Trophoblast cell (in vitro differentiated cells and primary cell): ENCODE measurements around the gene NAXD.

Experiments
- DNase-seq, 2 donors: peaks; one replicate each; pipeline ENCODE4 v3.0.0-alpha.2; 2016
- H2AFZ ChIP-seq: 2 replicates; pipeline ENCODE4 v1.6.1; 2013; ENCODE audit warnings: low read length, moderate library complexity, mild to moderate bottlenecking; ENCODE audit not compliant: insufficient read depth, poor library complexity
- H2AK5ac ChIP-seq: 2 replicates; pipeline ENCODE4 v1.6.1; 2013; ENCODE audit warnings: mild to moderate bottlenecking, low read length
- H2BK120ac ChIP-seq: 2 replicates; pipeline ENCODE4 v1.6.1; 2013; ENCODE audit warnings: low read length, mild to moderate bottlenecking, moderate library complexity; ENCODE audit not compliant: insufficient read depth, poor library complexity
- H2BK12ac ChIP-seq: 2 replicates; pipeline ENCODE4 v1.6.1; 2013; ENCODE audit warnings: mild to moderate bottlenecking, low read length, moderate library complexity
- H2BK5ac ChIP-seq: 2 replicates; pipeline ENCODE4 v1.6.1; 2013; ENCODE audit warnings: low read length, low read depth, moderate library complexity, mild to moderate bottlenecking; ENCODE audit not compliant: poor library complexity
- H3K14ac ChIP-seq: 2 replicates; pipeline ENCODE4 v1.6.1; 2013; ENCODE audit warnings: mild to moderate bottlenecking, low read length
- H3K18ac ChIP-seq: 2 replicates; pipeline ENCODE4 v1.6.1; 2013; ENCODE audit warnings: mild to moderate bottlenecking, low read length
- H3K23ac ChIP-seq: 2 replicates; pipeline ENCODE4 v1.6.1; 2013; ENCODE audit warnings: low read length
- H3K27ac ChIP-seq: 2 replicates; pipeline ENCODE4 v1.5.1; 2013; ENCODE audit warnings: low read depth, mild to moderate bottlenecking, inconsistent platforms, low read length, moderate library complexity
- H3K27me3 ChIP-seq: 2 replicates; pipeline ENCODE4 v1.6.1; 2013; ENCODE audit warnings: inconsistent platforms, mild to moderate bottlenecking, low read length, moderate library complexity; ENCODE audit not compliant: insufficient read depth
- H3K36me3 ChIP-seq, 2 experiments: 1 replicate in 1 of 2; 2 replicates in 1 of 2; pipeline ENCODE4 v1.6.1; 2013; ENCODE audit warnings: low read length in 2 of 2, mild to moderate bottlenecking in 2 of 2, moderate library complexity in 1 of 2; ENCODE audit not compliant: insufficient read depth in 2 of 2, control insufficient read depth in 1 of 2
- H3K4ac ChIP-seq: 2 replicates; pipeline ENCODE4 v1.6.1; 2013; ENCODE audit warnings: low read depth, mild to moderate bottlenecking, low read length, moderate library complexity
- H3K4me1 ChIP-seq, 2 experiments: 1 replicate in 1 of 2; 2 replicates in 1 of 2; pipeline ENCODE4 v1.6.1; 2013; ENCODE audit warnings: low read length in 2 of 2, mild to moderate bottlenecking in 2 of 2, moderate library complexity in 1 of 2; ENCODE audit not compliant: insufficient read depth in 2 of 2, control insufficient read depth in 1 of 2
- H3K4me2 ChIP-seq: 2 replicates; pipeline ENCODE4 v1.6.1; 2013; ENCODE audit warnings: inconsistent platforms, mild to moderate bottlenecking, low read length, moderate library complexity
- H3K4me3 ChIP-seq: 2 replicates; pipeline ENCODE4 v1.5.1; 2013; ENCODE audit warnings: mild to moderate bottlenecking, low read depth, low read length, inconsistent platforms
- H3K79me1 ChIP-seq: one replicate; pipeline ENCODE4 v1.6.1; 2013; ENCODE audit warnings: low read length
- H3K79me2 ChIP-seq: 2 replicates; pipeline ENCODE4 v1.6.1; 2013; ENCODE audit warnings: low read length, mild to moderate bottlenecking; ENCODE audit not compliant: control insufficient read depth, insufficient read depth, poor library complexity
- H3K9ac ChIP-seq: 2 replicates; pipeline ENCODE4 v1.6.1; 2013; ENCODE audit warnings: mild to moderate bottlenecking, low read length
- H3K9me3 ChIP-seq: 2 replicates; pipeline ENCODE4 v1.6.1; 2013; ENCODE audit warnings: low read depth, mild to moderate bottlenecking, control low read depth, inconsistent platforms, low read length; ENCODE audit not compliant: insufficient read depth
- H4K12ac ChIP-seq: 2 replicates; pipeline ENCODE4 v1.6.1; 2013; ENCODE audit warnings: low read depth, mild to moderate bottlenecking, low read length, moderate library complexity
- H4K8ac ChIP-seq: 2 replicates; pipeline ENCODE4 v1.6.1; 2013; ENCODE audit warnings: low read depth, mild to moderate bottlenecking, low read length, moderate library complexity
- H4K91ac ChIP-seq: one replicate; pipeline ENCODE4 v1.6.1; 2013; ENCODE audit warnings: low read depth, mild to moderate bottlenecking, low read length, moderate library complexity
- WGBS: extraction: QIAGEN DNeasy Blood & Tissue Kit; methylation state at CpG from one replicate; pipeline ENCODE4 v1.1.7; 2013; ENCODE audit warnings: missing lambda C conversion rate; ENCODE audit not compliant: insufficient read length, insufficient coverage; ENCODE audit errors: extremely low coverage; 5-methylcytosine and 5-hydroxymethylcytosine counted together

NAXD gene

DNA sequence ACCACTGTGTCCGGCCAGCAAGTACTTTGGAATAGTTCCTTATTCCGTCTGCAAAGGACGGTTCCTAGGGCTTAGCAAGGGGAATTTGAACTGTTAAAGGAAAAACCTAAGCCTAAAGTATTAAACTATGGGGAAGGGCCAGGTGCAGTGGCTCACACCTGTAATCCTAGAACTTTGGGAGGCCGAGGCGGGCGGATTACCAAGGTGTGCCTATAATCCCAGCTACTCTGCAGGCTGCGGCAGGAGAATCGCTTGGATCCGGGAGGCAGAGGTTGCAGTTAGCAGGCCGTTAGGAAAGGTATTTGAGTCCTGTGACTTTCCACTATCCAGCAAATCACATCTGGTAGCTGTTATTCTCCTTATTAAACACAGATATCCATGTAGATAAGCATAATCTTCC is 44.5 kb upstream of the NAXD start:
- Histone ChIP-seq H3K9me3 (peaks cover 1% of the 10 kb centered on the region), H3K79me1 (peaks cover 22% of the 10 kb centered on the region), H2AK5ac (no peak overlapping the region), H3K23ac (no peak overlapping the region), H3K27ac (no peak overlapping the region), H2BK120ac (no peak overlapping the region), H3K14ac (no peak overlapping the region), H3K4ac (no peak overlapping the region), H2AFZ (no peak overlapping the region), H3K27me3 (no peaks in the 10 kb centered on the region), H4K91ac (peak overlapping the region; percentile 21), H3K4me1 (peaks cover 15 to 28% of the 10 kb centered on the region in 2 experiments), H3K79me2 (no peaks in the 10 kb centered on the region), H4K12ac (no peak overlapping the region), H3K4me3 (no peak overlapping the region), H4K8ac (no peak overlapping the region), H3K4me2 (no peak overlapping the region), H3K36me3 (no peaks in the 10 kb centered on the region), H3K18ac (no peak overlapping the region), H2BK12ac (no peak overlapping the region), H2BK5ac (no peak overlapping the region), H3K9ac (no peak overlapping the region)
- DNase-seq: no peak
- no CpG with 5 or more reads among the region's 10 CpGs for WGBS

DNA sequence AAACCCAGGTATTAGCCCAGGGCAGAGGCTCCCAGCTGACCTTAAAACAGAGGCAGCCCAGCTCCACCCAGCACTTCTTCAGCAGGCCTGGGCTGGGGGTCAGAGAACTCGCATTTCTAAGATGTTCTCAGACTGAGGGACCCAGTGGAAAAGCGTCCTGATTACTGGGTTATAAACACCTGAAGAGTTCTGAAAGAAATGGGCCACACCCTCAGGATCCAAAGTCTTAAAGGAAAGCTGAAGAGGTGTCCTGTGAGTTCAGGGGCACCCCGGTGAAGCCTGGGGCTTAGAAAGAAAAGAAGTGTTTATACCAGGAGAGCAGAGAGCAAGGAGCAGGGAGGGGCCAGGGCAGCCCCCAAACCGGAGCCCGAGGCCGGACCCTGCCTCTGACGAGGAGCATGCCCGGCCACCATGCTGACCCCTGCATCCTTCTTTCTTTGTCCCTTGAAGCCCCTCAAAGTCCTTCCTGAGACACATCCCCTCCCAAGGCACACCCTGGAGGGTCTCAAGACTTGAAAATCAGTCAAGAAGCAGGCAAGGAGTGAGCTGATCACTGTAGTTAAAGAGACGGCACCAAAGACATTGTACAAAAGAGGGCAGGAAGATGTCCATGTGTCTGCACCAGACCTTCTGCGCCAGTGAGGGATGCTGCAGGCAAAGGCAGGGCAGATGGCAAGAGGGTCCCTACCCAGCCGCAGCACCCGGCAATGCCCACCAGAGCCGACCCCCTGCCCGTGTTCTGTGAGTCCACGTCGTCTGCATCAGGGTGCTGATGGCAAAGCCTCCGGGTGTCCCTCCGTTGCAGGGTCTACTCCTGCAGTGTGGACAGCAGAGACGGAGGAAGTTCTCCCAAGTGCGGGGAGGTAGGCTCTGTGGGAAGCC is 43.2 kb upstream of the NAXD start:
- Histone ChIP-seq H3K36me3 (no peaks in the 10 kb centered on the region), H2AFZ (no peak overlapping the region), H2AK5ac (peak overlapping the region; percentile 48), H3K4me1 (peaks cover 15 to 28% of the 10 kb centered on the region in 2 experiments), H2BK5ac (no peak overlapping the region), H3K79me1 (peaks cover 22% of the 10 kb centered on the region), H3K18ac (peak overlapping the region; percentile 19), H3K27me3 (no peaks in the 10 kb centered on the region), H3K23ac (no peak overlapping the region), H4K8ac (no peak overlapping the region), H2BK120ac (no peak overlapping the region), H3K79me2 (no peaks in the 10 kb centered on the region), H4K12ac (no peak overlapping the region), H3K9ac (no peak overlapping the region), H4K91ac (peak overlapping the region; percentile 20), H3K27ac (no peak overlapping the region), H3K4me2 (no peak overlapping the region), H3K14ac (peak overlapping the region; percentile 24), H3K9me3 (peaks cover 1% of the 10 kb centered on the region), H3K4ac (no peak overlapping the region), H2BK12ac (no peak overlapping the region), H3K4me3 (no peak overlapping the region)
- DNase-seq: no peak
- WGBS: no CpG with 5 or more reads among the region's 20 CpGs

DNA sequence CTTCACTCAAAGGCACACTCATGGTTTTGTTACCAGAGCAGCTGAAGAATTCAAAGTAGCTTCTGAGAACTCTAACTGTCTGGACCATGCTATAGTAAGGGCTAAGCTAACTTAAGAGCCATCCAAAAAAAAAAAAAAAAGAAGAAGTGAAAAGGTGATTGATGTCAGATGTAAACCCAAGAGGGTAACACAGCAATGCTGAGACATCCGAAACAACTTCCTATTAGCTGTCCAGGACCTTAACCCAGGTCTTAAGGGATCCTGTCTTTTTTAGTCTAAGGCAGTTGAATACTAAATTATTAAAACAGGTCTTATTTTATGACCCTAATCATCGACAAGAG is 42.6 kb upstream of the NAXD start:
- Histone ChIP-seq H3K9me3 (peaks cover 1% of the 10 kb centered on the region), H3K27me3 (no peaks in the 10 kb centered on the region), H3K4ac (no peak overlapping the region), H3K27ac (no peak overlapping the region), H3K18ac (peak overlapping the region; percentile 19), H2AFZ (no peak overlapping the region), H2AK5ac (no peak overlapping the region), H3K9ac (no peak overlapping the region), H4K8ac (no peak overlapping the region), H2BK12ac (no peak overlapping the region), H3K79me1 (peaks cover 20% of the 10 kb centered on the region), H4K91ac (peak overlapping the region; percentile 19), H4K12ac (no peak overlapping the region), H3K23ac (no peak overlapping the region), H3K4me1 (peaks cover 12 to 24% of the 10 kb centered on the region in 2 experiments), H3K79me2 (no peaks in the 10 kb centered on the region), H3K14ac (peak overlapping the region; percentile 24), H3K36me3 (no peaks in the 10 kb centered on the region), H2BK120ac (no peak overlapping the region), H2BK5ac (no peak overlapping the region), H3K4me2 (no peak overlapping the region), H3K4me3 (no peak overlapping the region)
- no peak for DNase-seq
- no CpG with 5 or more reads among the region's 2 CpGs for WGBS

GRCh38 chr13:110574161-110574560 is 41.2 kb upstream of the NAXD start:
- H2AFZ ChIP-seq: no peak overlapping the region
- no peaks in the 10 kb centered on the region for H3K79me2 ChIP-seq
- H4K91ac ChIP-seq: no peak overlapping the region
- no peak overlapping the region for H3K9ac ChIP-seq
- H3K4me3 ChIP-seq: no peak overlapping the region
- no peak for DNase-seq
- no peaks in the 10 kb centered on the region for H3K27me3 ChIP-seq
- no CpG with 5 or more reads among the region's 9 CpGs for WGBS
- no peak overlapping the region for H3K23ac ChIP-seq
- no peaks in the 10 kb centered on the region for H3K9me3 ChIP-seq
- H2BK12ac ChIP-seq: no peak overlapping the region
- H3K27ac ChIP-seq: no peak overlapping the region
- H3K4ac ChIP-seq: no peak overlapping the region
- H3K4me1 ChIP-seq: peaks cover 11 to 19% of the 10 kb centered on the region in 2 experiments
- H2AK5ac ChIP-seq: no peak overlapping the region
- no peak overlapping the region for H4K12ac ChIP-seq
- H3K18ac ChIP-seq: no peak overlapping the region
- H3K4me2 ChIP-seq: no peak overlapping the region
- no peaks in the 10 kb centered on the region for H3K36me3 ChIP-seq
- peaks cover 11% of the 10 kb centered on the region for H3K79me1 ChIP-seq
- H3K14ac ChIP-seq: no peak overlapping the region
- no peak overlapping the region for H2BK120ac ChIP-seq
- H4K8ac ChIP-seq: no peak overlapping the region
- no peak overlapping the region for H2BK5ac ChIP-seq
